ENCODE measurements around the gene SLC25A28. TPM values are rescaled to one million over a fixed set of nuclear protein-coding genes. Genes with fewer than 3 reads are reported as not detected.
"Not testable (repeated sequence)": the region's sequence is repeated elsewhere in the genome, so short reads cannot be mapped to it uniquely, and the experiment has no call there.

SLC25A28 gene
- total and polyA plus RNA-seq, 4 donors: 31.1 to 86.9 (median 47.6) TPM

DNA sequence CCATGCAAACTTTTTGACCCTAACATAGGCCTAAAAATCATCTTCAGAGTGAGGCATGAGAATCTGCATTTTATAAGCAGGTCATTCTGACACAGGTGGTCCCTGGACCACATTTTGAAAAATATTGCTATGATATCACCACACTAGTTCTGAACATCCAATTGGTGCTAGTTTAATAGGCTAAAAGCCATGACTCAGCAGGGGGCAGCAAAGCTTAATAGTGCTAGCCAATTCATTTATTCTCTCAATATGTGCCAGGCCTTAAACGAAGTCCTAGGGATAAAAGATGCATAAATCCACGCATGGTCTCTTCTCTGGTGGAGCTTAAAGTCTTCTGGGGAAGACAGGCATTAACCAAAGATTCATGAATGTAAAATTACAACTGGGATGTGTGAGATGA lies 10.2 kb upstream of the SLC25A28 start:
- H3K36me3 ChIP-seq (ENCODE audit: control insufficient read depth in 4 of 4, insufficient read depth in 4 of 4, low read length in 4 of 4): no peaks in the 10 kb centered on the region
- H3K27ac ChIP-seq (ENCODE audit: low read depth in 1 of 2, low read length in 1 of 2): no peak overlapping the region
- ATAC-seq (ENCODE audit: insufficient read depth, low FRiP score) (no peak), DNase-seq (peak; percentile 26 to 39 (median 34))
- H3K4me3 ChIP-seq: no peak overlapping the region
- H3K9me3 ChIP-seq (ENCODE audit: control insufficient read depth in 4 of 4, insufficient read depth in 3 of 4, low read length in 3 of 4): no peaks in the 10 kb centered on the region
- no peak overlapping the region for H3K9ac ChIP-seq (ENCODE audit: insufficient read depth in 1 of 2, low read length in 2 of 2)
- no peaks in the 10 kb centered on the region for H3K27me3 ChIP-seq (ENCODE audit: control insufficient read depth in 3 of 3, insufficient read depth in 3 of 3, low read length in 2 of 3)
- H3K4me1 ChIP-seq (ENCODE audit: control insufficient read depth in 5 of 5, insufficient read depth in 5 of 5, low read length in 5 of 5): no peaks in the 10 kb centered on the region
- TF ChIP-seq, protein P1, sequence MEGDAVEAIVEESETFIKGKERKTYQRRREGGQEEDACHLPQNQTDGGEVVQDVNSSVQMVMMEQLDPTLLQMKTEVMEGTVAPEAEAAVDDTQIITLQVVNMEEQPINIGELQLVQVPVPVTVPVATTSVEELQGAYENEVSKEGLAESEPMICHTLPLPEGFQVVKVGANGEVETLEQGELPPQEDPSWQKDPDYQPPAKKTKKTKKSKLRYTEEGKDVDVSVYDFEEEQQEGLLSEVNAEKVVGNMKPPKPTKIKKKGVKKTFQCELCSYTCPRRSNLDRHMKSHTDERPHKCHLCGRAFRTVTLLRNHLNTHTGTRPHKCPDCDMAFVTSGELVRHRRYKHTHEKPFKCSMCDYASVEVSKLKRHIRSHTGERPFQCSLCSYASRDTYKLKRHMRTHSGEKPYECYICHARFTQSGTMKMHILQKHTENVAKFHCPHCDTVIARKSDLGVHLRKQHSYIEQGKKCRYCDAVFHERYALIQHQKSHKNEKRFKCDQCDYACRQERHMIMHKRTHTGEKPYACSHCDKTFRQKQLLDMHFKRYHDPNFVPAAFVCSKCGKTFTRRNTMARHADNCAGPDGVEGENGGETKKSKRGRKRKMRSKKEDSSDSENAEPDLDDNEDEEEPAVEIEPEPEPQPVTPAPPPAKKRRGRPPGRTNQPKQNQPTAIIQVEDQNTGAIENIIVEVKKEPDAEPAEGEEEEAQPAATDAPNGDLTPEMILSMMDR (IDR thresholded peaks at IDR 0.05; ENCODE audit: control extremely low read depth, extremely low read depth): peak; percentile 27
- WGBS, 2 donors: 28 to 44% methylated on average over 2 of the region's 2 CpGs

GRCh38 chr10:99629625-99629978 lies 9.4 kb upstream of the SLC25A28 start:
- H3K27me3 ChIP-seq (ENCODE audit: control insufficient read depth in 3 of 3, insufficient read depth in 3 of 3, low read length in 2 of 3): no peaks in the 10 kb centered on the region
- 61 to 96% methylated on average over 3 of the region's 3 CpGs for WGBS, 2 donors
- ATAC-seq (ENCODE audit: insufficient read depth, low FRiP score): no peak
- H3K36me3 ChIP-seq (ENCODE audit: control insufficient read depth in 4 of 4, insufficient read depth in 4 of 4, low read length in 4 of 4): no peaks in the 10 kb centered on the region
- H3K4me3 ChIP-seq: no peak overlapping the region
- no peaks in the 10 kb centered on the region for H3K4me1 ChIP-seq (ENCODE audit: control insufficient read depth in 5 of 5, insufficient read depth in 5 of 5, low read length in 5 of 5)
- H3K27ac ChIP-seq (ENCODE audit: low read depth in 1 of 2, low read length in 1 of 2): no peak overlapping the region
- no peak for DNase-seq
- TF ChIP-seq, protein P1 (IDR thresholded peaks at IDR 0.05; ENCODE audit: control extremely low read depth, extremely low read depth): no peak
- no peaks in the 10 kb centered on the region for H3K9me3 ChIP-seq (ENCODE audit: control insufficient read depth in 4 of 4, insufficient read depth in 3 of 4, low read length in 3 of 4)
- H3K9ac ChIP-seq (ENCODE audit: insufficient read depth in 1 of 2, low read length in 2 of 2): no peak overlapping the region

DNA sequence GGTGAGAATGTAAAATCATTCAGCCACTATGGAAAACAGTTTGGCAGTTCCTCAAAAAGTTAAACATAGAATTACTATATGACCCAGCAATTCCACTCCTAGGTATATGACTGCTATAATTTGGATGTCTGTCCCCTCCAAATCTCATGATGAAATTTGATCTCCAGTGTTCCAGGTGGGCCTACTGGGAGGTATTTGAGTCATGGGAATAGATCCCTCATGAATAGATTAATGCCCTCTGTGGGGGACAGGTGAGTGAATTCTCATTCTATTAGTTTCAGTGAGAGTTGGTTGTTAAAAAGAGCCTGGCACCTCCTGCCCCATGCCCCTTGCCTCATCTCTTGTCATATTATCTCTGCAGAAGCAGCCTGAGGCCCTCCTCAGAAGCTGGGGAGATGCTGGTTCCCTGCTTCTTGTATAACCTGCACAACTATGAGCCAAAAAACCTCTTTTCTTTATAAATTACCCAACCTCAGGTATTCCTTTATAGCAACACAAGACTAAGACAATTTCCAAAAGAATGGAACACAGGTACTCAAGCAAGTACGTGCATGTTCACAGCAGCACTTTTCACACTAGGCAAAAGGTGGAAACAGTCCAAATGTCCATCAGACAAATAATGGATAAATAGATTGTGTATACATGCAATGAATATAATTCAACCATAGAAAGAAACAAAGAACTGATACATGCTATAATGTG lies 8.8 kb upstream of the SLC25A28 start:
- WGBS, 2 donors: 76 to 91% methylated on average over 1 of the region's 1 CpG
- H3K4me1 ChIP-seq (ENCODE audit: control insufficient read depth in 5 of 5, insufficient read depth in 5 of 5, low read length in 5 of 5): no peaks in the 10 kb centered on the region
- ATAC-seq (ENCODE audit: insufficient read depth, low FRiP score) (no peak), DNase-seq (no peak)
- H3K4me3 ChIP-seq: no peak overlapping the region
- TF ChIP-seq, protein P1 (IDR thresholded peaks at IDR 0.05; ENCODE audit: control extremely low read depth, extremely low read depth): no peak
- no peak overlapping the region for H3K27ac ChIP-seq (ENCODE audit: low read depth in 1 of 2, low read length in 1 of 2)
- H3K9me3 ChIP-seq (ENCODE audit: control insufficient read depth in 4 of 4, insufficient read depth in 3 of 4, low read length in 3 of 4): no peaks in the 10 kb centered on the region
- H3K27me3 ChIP-seq (ENCODE audit: control insufficient read depth in 3 of 3, insufficient read depth in 3 of 3, low read length in 2 of 3): no peaks in the 10 kb centered on the region
- no peaks in the 10 kb centered on the region for H3K36me3 ChIP-seq (ENCODE audit: control insufficient read depth in 4 of 4, insufficient read depth in 4 of 4, low read length in 4 of 4)
- H3K9ac ChIP-seq (ENCODE audit: insufficient read depth in 1 of 2, low read length in 2 of 2): no peak overlapping the region

- WGBS, 2 donors: 65 to 97% methylated on average over 3 of the region's 3 CpGs
- not testable (repeated sequence) for H3K9me3 ChIP-seq (ENCODE audit: control insufficient read depth in 4 of 4, insufficient read depth in 3 of 4, low read length in 3 of 4); H3K4me3 ChIP-seq; H3K4me1 ChIP-seq (ENCODE audit: control insufficient read depth in 5 of 5, insufficient read depth in 5 of 5, low read length in 5 of 5); H3K36me3 ChIP-seq (ENCODE audit: control insufficient read depth in 4 of 4, insufficient read depth in 4 of 4, low read length in 4 of 4); H3K27ac ChIP-seq (ENCODE audit: low read depth in 1 of 2, low read length in 1 of 2); DNase-seq; ATAC-seq (ENCODE audit: insufficient read depth, low FRiP score); H3K27me3 ChIP-seq (ENCODE audit: control insufficient read depth in 3 of 3, insufficient read depth in 3 of 3, low read length in 2 of 3); H3K9ac ChIP-seq (ENCODE audit: insufficient read depth in 1 of 2, low read length in 2 of 2)
Measured at GRCh38 chr10:99625124-99625523, 4.9 kb upstream of the SLC25A28 start.

All from lung (tissue), 12 donors.